HG03175 (cell line): ENCODE data around the gene PPM1H.

Source experiments
- ATAC-seq: cut with Tn5 transposase; IDR thresholded peaks from one replicate; pipeline ENCODE4 v1.9.1; 2021; ENCODE audit warnings: mild to moderate bottlenecking, moderate library complexity; ENCODE audit not compliant: unreplicated experiment

The PPM1H gene

GRCh38 chr12:62658910-62659309 is 276.0 kb downstream of the PPM1H start:
- ATAC-seq, result no peak

- ATAC-seq, result no peak
These were observed 277.7 kb downstream of the PPM1H start for GRCh38 chr12:62657363-62657632.

GRCh38 chr12:62656591-62657362 is 278.2 kb downstream of the PPM1H start:
- ATAC-seq, result no peak

GRCh38 chr12:62655666-62656151 is 279.2 kb downstream of the PPM1H start:
- no peak for ATAC-seq

GRCh38 chr12:62654326-62655241 is 280.4 kb downstream of the PPM1H start:
- no peak for ATAC-seq

- no peak for ATAC-seq
These were observed 281.2 kb downstream of the PPM1H start for GRCh38 chr12:62653740-62654139.

- no peak for ATAC-seq
These were observed 281.6 kb downstream of the PPM1H start for GRCh38 chr12:62653304-62653703.

- ATAC-seq, result no peak
These were observed 283.8 kb downstream of the PPM1H start for GRCh38 chr12:62651138-62651537.

GRCh38 chr12:62649412-62650138 is 285.4 kb downstream of the PPM1H start:
- ATAC-seq, result no peak

- ATAC-seq, result no peak
These were observed 287.4 kb downstream of the PPM1H start for GRCh38 chr12:62647586-62647985.

GRCh38 chr12:62646566-62646965 is 288.4 kb downstream of the PPM1H start:
- no peak for ATAC-seq

GRCh38 chr12:62643486-62643885 is 291.5 kb downstream of the PPM1H start:
- ATAC-seq, result no peak

GRCh38 chr12:62642486-62642885 is 292.5 kb downstream of the PPM1H start:
- no peak for ATAC-seq

- peak; percentile 96 for ATAC-seq
These were observed 294.0 kb downstream of the PPM1H start for GRCh38 chr12:62640910-62641448.

- no peak for ATAC-seq
These were observed 297.3 kb downstream of the PPM1H start for GRCh38 chr12:62637679-62638078.

- ATAC-seq, result no peak
These were observed 299.3 kb downstream of the PPM1H start for GRCh38 chr12:62635649-62636048.

GRCh38 chr12:62632411-62632918 is 302.5 kb downstream of the PPM1H start:
- peak; percentile 39 for ATAC-seq

GRCh38 chr12:62631471-62632410 is 303.2 kb downstream of the PPM1H start:
- ATAC-seq, result peak; percentile 50

- ATAC-seq, result no peak
These were observed 304.8 kb downstream of the PPM1H start for GRCh38 chr12:62629971-62630739.
